Subcutaneous adipose tissue (tissue), 4 donors: ENCODE measurements around the gene SLC27A1. TPM values are rescaled to one million over a fixed set of nuclear protein-coding genes. Genes with fewer than 3 reads are reported as not detected.

Source experiments
- CTCF ChIP-seq: fragments of 450-650 bp; IDR thresholded peaks from one replicate; pipeline ENCODE4 v1.5.1; 2016; ENCODE audit warnings: low read depth, mild to moderate bottlenecking, control low read depth, antibody characterized with exemption, moderate library complexity
- total RNA-seq, 4 donors: library from RNA; depleted of rRNA; stranded (reverse); fragments of >200 nt; gene quantifications; one replicate each; pipeline ENCODE4 v1.1.0, GENCODE V29; 2016

Gene SLC27A1
- 10 to 100 TPM; 15.0 to 66.5 (median 36.6) TPM for total RNA-seq

- no peak for TF ChIP-seq CTCF
Observed at GRCh38 chr19:17470068-17470841, at the start of gene SLC27A1. Gene SLC27A1, plus strand, starts transcription at chr19:17470524. Its CDS starts 17 bp downstream, at chr19:17470541.

GRCh38 chr19:17421942-17422341, 48.4 kb upstream of the SLC27A1 start:
- no peak for TF ChIP-seq CTCF

- no peak for TF ChIP-seq CTCF
Observed at GRCh38 chr19:17423429-17424208, 46.7 kb upstream of the SLC27A1 start.

GRCh38 chr19:17424743-17425365, 45.5 kb upstream of the SLC27A1 start:
- TF ChIP-seq CTCF, result no peak

GRCh38 chr19:17429641-17430113, 40.6 kb upstream of the SLC27A1 start:
- no peak for TF ChIP-seq CTCF

- TF ChIP-seq CTCF, result no peak
Observed at GRCh38 chr19:17431417-17431816, 38.9 kb upstream of the SLC27A1 start.

- no peak for TF ChIP-seq CTCF
Observed at GRCh38 chr19:17435218-17435617, 35.1 kb upstream of the SLC27A1 start.
